ENCODE results near the gene MYO5C. TPM values are rescaled to one million over a fixed set of nuclear protein-coding genes. Genes with fewer than 3 reads are reported as not detected.
A peak's percentile ranks its signal among the peaks of the same experiment; 100 is the strongest.

The MYO5C gene
- total and polyA plus RNA-seq, 2 donors (not counting 1 experiment from before 2014, with no cell fraction given) = under 0.01 to 0.07 TPM

- no peak overlapping the region for H2AFZ ChIP-seq (ENCODE audit: low read length)
- peak overlapping the region in 1 of 4 experiments; percentile 17 for H3K4me3 ChIP-seq (replicated peaks in 1 of 4; ENCODE audit: control extremely low read depth in 1 of 4, insufficient read depth in 1 of 4, low read depth in 3 of 4, low read length in 4 of 4)
- peak overlapping the region; percentile 58 for H3K4me2 ChIP-seq (ENCODE audit: extremely low read depth, insufficient read depth, low read length)
- no peaks in the 10 kb centered on the region for H3K9me3 ChIP-seq (ENCODE audit: control insufficient read depth, insufficient read depth, low read depth, low read length)
- H3K4me1 ChIP-seq (ENCODE audit: control insufficient read depth, extremely low read depth, insufficient read depth, low read length) = peaks cover 13% of the 10 kb centered on the region
- H3K27me3 ChIP-seq (ENCODE audit: control insufficient read depth, insufficient read depth, low read length) = no peaks in the 10 kb centered on the region
- H4K20me1 ChIP-seq (ENCODE audit: control insufficient read depth, extremely low read depth, insufficient read depth, low read length) = no peaks in the 10 kb centered on the region
- TF ChIP-seq, protein P1, sequence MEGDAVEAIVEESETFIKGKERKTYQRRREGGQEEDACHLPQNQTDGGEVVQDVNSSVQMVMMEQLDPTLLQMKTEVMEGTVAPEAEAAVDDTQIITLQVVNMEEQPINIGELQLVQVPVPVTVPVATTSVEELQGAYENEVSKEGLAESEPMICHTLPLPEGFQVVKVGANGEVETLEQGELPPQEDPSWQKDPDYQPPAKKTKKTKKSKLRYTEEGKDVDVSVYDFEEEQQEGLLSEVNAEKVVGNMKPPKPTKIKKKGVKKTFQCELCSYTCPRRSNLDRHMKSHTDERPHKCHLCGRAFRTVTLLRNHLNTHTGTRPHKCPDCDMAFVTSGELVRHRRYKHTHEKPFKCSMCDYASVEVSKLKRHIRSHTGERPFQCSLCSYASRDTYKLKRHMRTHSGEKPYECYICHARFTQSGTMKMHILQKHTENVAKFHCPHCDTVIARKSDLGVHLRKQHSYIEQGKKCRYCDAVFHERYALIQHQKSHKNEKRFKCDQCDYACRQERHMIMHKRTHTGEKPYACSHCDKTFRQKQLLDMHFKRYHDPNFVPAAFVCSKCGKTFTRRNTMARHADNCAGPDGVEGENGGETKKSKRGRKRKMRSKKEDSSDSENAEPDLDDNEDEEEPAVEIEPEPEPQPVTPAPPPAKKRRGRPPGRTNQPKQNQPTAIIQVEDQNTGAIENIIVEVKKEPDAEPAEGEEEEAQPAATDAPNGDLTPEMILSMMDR (conservative IDR thresholded peaks at IDR 0.05 in 1 of 2, IDR thresholded peaks at IDR 0.05 in 1 of 2; ENCODE audit: low read depth in 1 of 2, low read length in 2 of 2) = peak; percentile 60 to 74
- TF ChIP-seq EZH2 (IDR thresholded peaks at IDR 0.05; ENCODE audit: low read length, missing control alignments) = no peak
- no peaks in the 10 kb centered on the region for H3K79me2 ChIP-seq (ENCODE audit: control insufficient read depth, insufficient read depth, low read length)
- no peaks in the 10 kb centered on the region for H3K36me3 ChIP-seq (ENCODE audit: control insufficient read depth, insufficient read depth, low read length)
- no peak overlapping the region for H3K9ac ChIP-seq (ENCODE audit: insufficient read depth, low read length)
- DNase-seq (ENCODE audit: low read depth in 2 of 2) = peak; percentile 71 to 89
- no peak overlapping the region for H3K27ac ChIP-seq (ENCODE audit: insufficient read depth, low read length)
Measured at GRCh38 chr15:52256366-52256765, 39.2 kb downstream of the MYO5C start.

GRCh38 chr15:52255935-52256334, 39.7 kb downstream of the MYO5C start:
- Histone ChIP-seq H3K27ac (ENCODE audit: insufficient read depth, low read length) (no peak overlapping the region), H3K79me2 (ENCODE audit: control insufficient read depth, insufficient read depth, low read length) (no peaks in the 10 kb centered on the region), H3K36me3 (ENCODE audit: control insufficient read depth, insufficient read depth, low read length) (no peaks in the 10 kb centered on the region), H3K4me2 (ENCODE audit: extremely low read depth, insufficient read depth, low read length) (no peak overlapping the region), H2AFZ (ENCODE audit: low read length) (no peak overlapping the region), H3K9ac (ENCODE audit: insufficient read depth, low read length) (no peak overlapping the region), H3K9me3 (ENCODE audit: control insufficient read depth, insufficient read depth, low read depth, low read length) (no peaks in the 10 kb centered on the region), H3K27me3 (ENCODE audit: control insufficient read depth, insufficient read depth, low read length) (no peaks in the 10 kb centered on the region), H4K20me1 (ENCODE audit: control insufficient read depth, extremely low read depth, insufficient read depth, low read length) (no peaks in the 10 kb centered on the region), H3K4me3 (replicated peaks in 1 of 4; ENCODE audit: control extremely low read depth in 1 of 4, insufficient read depth in 1 of 4, low read depth in 3 of 4, low read length in 4 of 4) (no peak overlapping the region), H3K4me1 (ENCODE audit: control insufficient read depth, extremely low read depth, insufficient read depth, low read length) (peaks cover 13% of the 10 kb centered on the region)
- DNase-seq (ENCODE audit: low read depth in 2 of 2) = no peak
- TF ChIP-seq, protein P1 (conservative IDR thresholded peaks at IDR 0.05 in 1 of 2, IDR thresholded peaks at IDR 0.05 in 1 of 2; ENCODE audit: low read depth in 1 of 2, low read length in 2 of 2) = no peak
- TF ChIP-seq EZH2 (IDR thresholded peaks at IDR 0.05; ENCODE audit: low read length, missing control alignments) = no peak

GRCh38 chr15:52255008-52255407, 40.6 kb downstream of the MYO5C start:
- Histone ChIP-seq H2AFZ (ENCODE audit: low read length) (no peak overlapping the region), H3K4me2 (ENCODE audit: extremely low read depth, insufficient read depth, low read length) (no peak overlapping the region), H3K79me2 (ENCODE audit: control insufficient read depth, insufficient read depth, low read length) (no peaks in the 10 kb centered on the region), H4K20me1 (ENCODE audit: control insufficient read depth, extremely low read depth, insufficient read depth, low read length) (no peaks in the 10 kb centered on the region), H3K27ac (ENCODE audit: insufficient read depth, low read length) (no peak overlapping the region), H3K9me3 (ENCODE audit: control insufficient read depth, insufficient read depth, low read depth, low read length) (no peaks in the 10 kb centered on the region), H3K36me3 (ENCODE audit: control insufficient read depth, insufficient read depth, low read length) (no peaks in the 10 kb centered on the region), H3K4me3 (replicated peaks in 1 of 4; ENCODE audit: control extremely low read depth in 1 of 4, insufficient read depth in 1 of 4, low read depth in 3 of 4, low read length in 4 of 4) (no peak overlapping the region), H3K4me1 (ENCODE audit: control insufficient read depth, extremely low read depth, insufficient read depth, low read length) (peaks cover 15% of the 10 kb centered on the region), H3K9ac (ENCODE audit: insufficient read depth, low read length) (no peak overlapping the region), H3K27me3 (ENCODE audit: control insufficient read depth, insufficient read depth, low read length) (no peaks in the 10 kb centered on the region)
- TF ChIP-seq EZH2 (IDR thresholded peaks at IDR 0.05; ENCODE audit: low read length, missing control alignments) = no peak
- TF ChIP-seq, protein P1 (conservative IDR thresholded peaks at IDR 0.05 in 1 of 2, IDR thresholded peaks at IDR 0.05 in 1 of 2; ENCODE audit: low read depth in 1 of 2, low read length in 2 of 2) = no peak
- peak; percentile 45 to 64 for DNase-seq (ENCODE audit: low read depth in 2 of 2)
